PC-3 (cell line): ENCODE measurements around the gene RFTN1. TPM values are rescaled to one million over a fixed set of nuclear protein-coding genes. Genes with fewer than 3 reads are reported as not detected.

ENCODE experiments used
- ATAC-seq: fragments of 200-7000 bp; cut with Tn5 transposase; 2 replicates; pipeline ENCODE4 v1.9.1; 2020; ENCODE audit warnings: mild to moderate bottlenecking, moderate library complexity
- BruUV-seq: library from RNA; stranded (reverse); fragments of 400-500 nt; replicated peaks from 2 replicates; lab custom pipeline; 2021; lab: Mats Ljungman, UMichigan
- CTCF ChIA-PET: fragments of 300-600 bp; sonication (Branson Sonifier 250); formaldehyde crosslinking; loops from one replicate; lab custom pipeline; 2022; ENCODE audit warnings: antibody characterized with exemption; lab: Charles Lee
- POLR2A ChIA-PET: fragments of 300-600 bp; sonication (Branson Sonifier 250); formaldehyde crosslinking; loops from one replicate; lab custom pipeline; 2022; ENCODE audit warnings: antibody characterized with exemption; ENCODE audit not compliant: unreplicated experiment; lab: Charles Lee
- DNase-seq: peaks from one replicate; pipeline ENCODE4 v3.0.0-alpha.2; 2015
- H2AFZ ChIP-seq: fragments of 300-600 bp; sonication (generic); 2 replicates; pipeline ENCODE4 v1.6.0; 2016; ENCODE audit warnings: antibody characterized with exemption, low read length
- H3F3A ChIP-seq: fragments of 300-600 bp; sonication (generic); one replicate; pipeline ENCODE4 v1.6.0; 2017; ENCODE audit warnings: antibody characterized with exemption, low read length, control low read depth, mild to moderate bottlenecking; ENCODE audit not compliant: unreplicated experiment
- H3K27ac ChIP-seq: fragments of 300-600 bp; sonication (generic); 2 replicates; pipeline ENCODE4 v1.5.1; 2016; ENCODE audit warnings: mild to moderate bottlenecking, low read length
- H3K27me3 ChIP-seq: fragments of 300-600 bp; sonication (generic); 2 replicates; pipeline ENCODE4 v1.6.1; 2016; ENCODE audit warnings: low read length, mixed read lengths
- H3K36me3 ChIP-seq: fragments of 300-600 bp; sonication (generic); 2 replicates; pipeline ENCODE4 v1.6.1; 2016; ENCODE audit warnings: low read depth, mixed run types, low read length, mixed read lengths
- H3K4me1 ChIP-seq: fragments of 300-600 bp; sonication (generic); 2 replicates; pipeline ENCODE4 v1.5.1; 2016; ENCODE audit warnings: low read length; ENCODE audit not compliant: insufficient read depth
- H3K4me2 ChIP-seq: fragments of 300-600 bp; sonication (generic); 2 replicates; pipeline ENCODE4 v1.6.0; 2016; ENCODE audit warnings: low read length
- H3K4me3 ChIP-seq: fragments of 300-600 bp; sonication (generic); 2 replicates; pipeline ENCODE4 v1.5.1; 2016; ENCODE audit warnings: mild to moderate bottlenecking, low read length, mixed read lengths
- H3K79me2 ChIP-seq: fragments of 300-600 bp; sonication (generic); 2 replicates; pipeline ENCODE4 v1.6.1; 2017; ENCODE audit warnings: low read length, mixed read lengths
- H3K9ac ChIP-seq: fragments of 300-600 bp; sonication (generic); 2 replicates; pipeline ENCODE4 v1.6.0; 2016; ENCODE audit warnings: mild to moderate bottlenecking, low read length
- H3K9me2 ChIP-seq: fragments of 300-600 bp; sonication (generic); replicated peaks from 2 replicates; pipeline ENCODE4 v1.6.1; 2016; ENCODE audit warnings: mixed run types, low read length, mixed read lengths
- H3K9me3 ChIP-seq: fragments of 300-600 bp; sonication (generic); 2 replicates; pipeline ENCODE4 v1.6.1; 2016; ENCODE audit warnings: low read length, mixed read lengths
- H4K20me1 ChIP-seq: fragments of 300-600 bp; sonication (generic); 2 replicates; pipeline ENCODE4 v1.6.1; 2016; ENCODE audit warnings: low read length, mixed read lengths
- CTCF ChIP-seq: fragments of 300-600 bp; sonication (generic); conservative IDR thresholded peaks from 2 replicates; pipeline ENCODE4 v1.5.1; 2017; ENCODE audit warnings: antibody characterized with exemption, low read depth, mild to moderate bottlenecking, low read length
- EZH2 ChIP-seq: fragments of 300-600 bp; sonication (generic); IDR thresholded peaks from one replicate; pipeline ENCODE4 v1.6.1; 2017; ENCODE audit warnings: antibody characterized with exemption, mild to moderate bottlenecking, low read length; ENCODE audit not compliant: unreplicated experiment
- EZH2phosphoT487 ChIP-seq: fragments of 300-600 bp; sonication (generic); IDR thresholded peaks from 2 replicates; pipeline ENCODE4 v1.6.1; 2018; ENCODE audit warnings: mild to moderate bottlenecking, antibody characterized with exemption, low read length, borderline replicate concordance
- intact Hi-C: fragments of 100-400 bp; cut with micrococcal nuclease; formaldehyde crosslinking; loops from 2 replicates; pipeline ENCODE4 v1.9.0; 2023
- total RNA-seq: library from RNA; depleted of rRNA; stranded (reverse); fragments of >200 nt; gene quantifications from 2 replicates; pipeline ENCODE4 v1.2.3, GENCODE V29; 2014

The RFTN1 gene
- total RNA-seq, 1 experiment from 2014 or later = 9.7 TPM

- no peak for DNase-seq
- no peak for TF ChIP-seq CTCF
- no peak for TF ChIP-seq EZH2
- no peak for TF ChIP-seq EZH2phosphoT487
- no TSS peak for BruUV-seq
These were observed 215.3 kb downstream of the RFTN1 start for GRCh38 chr3:16297997-16298885.

GRCh38 chr3:16295298-16295890 is 218.1 kb downstream of the RFTN1 start:
- Histone ChIP-seq H3K27ac (no peak overlapping the region), H3K4me1 (no peaks in the 10 kb centered on the region), H3K4me3 (no peak overlapping the region), H3K79me2 (no peaks in the 10 kb centered on the region), H3K9ac (no peak overlapping the region), H3K9me3 (no peaks in the 10 kb centered on the region), H4K20me1 (no peaks in the 10 kb centered on the region), H3K9me2 (no peaks in the 10 kb centered on the region), H3K36me3 (peaks cover 31% of the 10 kb centered on the region), H3K27me3 (no peaks in the 10 kb centered on the region), H3K4me2 (no peak overlapping the region), H2AFZ (no peak overlapping the region), H3F3A (no peaks in the 10 kb centered on the region)
- POLR2A ChIA-PET = interaction anchor here (0.6 kb wide), 1 partner anchor 189 kb away, joined by 8 read pairs; no protein-coding TSS in a partner anchor
- BruUV-seq = no TSS peak
- TF ChIP-seq CTCF = no peak
- TF ChIP-seq EZH2phosphoT487 = no peak
- TF ChIP-seq EZH2 = no peak
- intact Hi-C loops = no loop called here
- DNase-seq = no peak
- CTCF ChIA-PET = no interaction called here
- no peak for ATAC-seq

More at GRCh38 chr3:16297997-16298885, 215.3 kb downstream of the RFTN1 start:
- no peaks in the 10 kb centered on the region for H3F3A ChIP-seq
- no peak overlapping the region for H3K27ac ChIP-seq
- H3K4me3 ChIP-seq = no peak overlapping the region
- no peak overlapping the region for H2AFZ ChIP-seq
- CTCF ChIA-PET = no interaction called here
- no peaks in the 10 kb centered on the region for H3K4me1 ChIP-seq
- intact Hi-C loops = no loop called here
- POLR2A ChIA-PET = no interaction called here
- no peak for ATAC-seq
- H3K27me3 ChIP-seq = no peaks in the 10 kb centered on the region
- H3K79me2 ChIP-seq = no peaks in the 10 kb centered on the region
- H3K9me3 ChIP-seq = no peaks in the 10 kb centered on the region
- H3K4me2 ChIP-seq = no peak overlapping the region
- H3K9me2 ChIP-seq = no peaks in the 10 kb centered on the region
- peaks cover 26% of the 10 kb centered on the region for H3K36me3 ChIP-seq
- no peaks in the 10 kb centered on the region for H4K20me1 ChIP-seq
- H3K9ac ChIP-seq = no peak overlapping the region
